IMR-90 (cell line): Measurements from ENCODE around the gene STK17B. TPM values are rescaled to one million over a fixed set of nuclear protein-coding genes. Genes with fewer than 3 reads are reported as not detected.

Experiments used
- ATAC-seq: fragments of 200-7000 bp; cut with Tn5 transposase; 2 replicates; pipeline ENCODE4 v1.9.1; 2020; ENCODE audit warnings: low read depth, mild to moderate bottlenecking, moderate library complexity
- Bru-seq: library from RNA; stranded (reverse); fragments of 400-500 nt; gene quantifications from one replicate; lab custom pipeline; 2021; lab: Mats Ljungman, UMichigan
- BruChase-seq, 2 experiments: library from RNA; stranded (reverse); fragments of 400-500 nt; gene quantifications; one replicate each; lab custom pipeline; 2021; lab: Mats Ljungman, UMichigan
- BruUV-seq: library from RNA; stranded (reverse); fragments of 400-500 nt; replicated peaks from 2 replicates; lab custom pipeline; 2021; lab: Mats Ljungman, UMichigan
- CTCF ChIA-PET: fragments of 300-600 bp; formaldehyde crosslinking; extraction: SDS; loops from one replicate; lab custom pipeline; 2021; ENCODE audit warnings: antibody characterized with exemption; lab: Yijun Ruan, JAX
- POLR2A ChIA-PET: fragments of 300-600 bp; sonication (Branson Sonifier 250); formaldehyde crosslinking; loops from one replicate; lab custom pipeline; 2022; ENCODE audit warnings: antibody characterized with exemption; ENCODE audit not compliant: unreplicated experiment; lab: Charles Lee
- DNase-seq: peaks from one replicate; pipeline ENCODE4 v3.0.0; 2013
- H2AFZ ChIP-seq: replicated peaks from 2 replicates; pipeline ENCODE3; 2013; ENCODE audit warnings: low read length, mild to moderate bottlenecking; ENCODE audit not compliant: poor library complexity
- H2AK5ac ChIP-seq: 2 replicates; pipeline ENCODE4 v1.6.1; 2013; ENCODE audit warnings: low read depth, low read length, inconsistent platforms
- H2AK9ac ChIP-seq: replicated peaks from 2 replicates; pipeline ENCODE3; 2013; ENCODE audit warnings: mild to moderate bottlenecking, low read depth, low read length, moderate library complexity; ENCODE audit not compliant: poor library complexity
- H2BK120ac ChIP-seq: 2 replicates; pipeline ENCODE4 v1.6.1; 2013; ENCODE audit warnings: low read depth, low read length, inconsistent platforms
- H2BK15ac ChIP-seq: 3 replicates; pipeline ENCODE4 v1.6.1; 2013; ENCODE audit warnings: low read depth, low read length, inconsistent platforms
- H2BK20ac ChIP-seq: 2 replicates; pipeline ENCODE4 v1.6.1; 2013; ENCODE audit warnings: low read depth, mild to moderate bottlenecking, inconsistent platforms, low read length, moderate library complexity
- H2BK5ac ChIP-seq: 2 replicates; pipeline ENCODE4 v1.6.1; 2013; ENCODE audit warnings: mild to moderate bottlenecking, low read depth, low read length, inconsistent platforms; ENCODE audit not compliant: poor library complexity, severe bottlenecking
- H3K14ac ChIP-seq: replicated peaks from 2 replicates; pipeline ENCODE4 v1.6.1; 2013; ENCODE audit warnings: low read depth, low read length, inconsistent platforms
- H3K18ac ChIP-seq: 2 replicates; pipeline ENCODE4 v1.6.1; 2013; ENCODE audit warnings: low read depth, low read length, control low read depth
- H3K23ac ChIP-seq: 2 replicates; pipeline ENCODE4 v1.6.1; 2013; ENCODE audit warnings: low read depth, low read length, inconsistent platforms
- H3K27ac ChIP-seq: 2 replicates; pipeline ENCODE4 v1.5.1; 2013; ENCODE audit warnings: mild to moderate bottlenecking, control low read depth, low read length; ENCODE audit not compliant: insufficient read depth
- H3K27me3 ChIP-seq: 2 replicates; pipeline ENCODE4 v1.6.1; 2013; ENCODE audit warnings: low read length; ENCODE audit not compliant: control insufficient read depth, insufficient read depth
- H3K36me3 ChIP-seq: 2 replicates; pipeline ENCODE4 v1.6.1; 2013; ENCODE audit warnings: low read length, mixed read lengths; ENCODE audit not compliant: control insufficient read depth, insufficient read depth
- H3K4ac ChIP-seq: 2 replicates; pipeline ENCODE4 v1.6.1; 2013; ENCODE audit warnings: low read depth, low read length, inconsistent platforms
- H3K4me1 ChIP-seq: 2 replicates; pipeline ENCODE4 v1.6.1; 2013; ENCODE audit warnings: low read length, mixed read lengths; ENCODE audit not compliant: control insufficient read depth, insufficient read depth
- H3K4me2 ChIP-seq: 2 replicates; pipeline ENCODE4 v1.6.1; 2013; ENCODE audit warnings: low read depth, mild to moderate bottlenecking, control low read depth, low read length, moderate library complexity
- H3K4me3 ChIP-seq: 2 replicates; pipeline ENCODE4 v1.5.1; 2013; ENCODE audit warnings: low read depth, mild to moderate bottlenecking, control low read depth, low read length, moderate library complexity; ENCODE audit not compliant: insufficient read depth
- H3K56ac ChIP-seq: 2 replicates; pipeline ENCODE4 v1.6.1; 2013; ENCODE audit warnings: low read length, inconsistent platforms; ENCODE audit not compliant: insufficient read depth; ENCODE audit errors: extremely low read depth
- H3K79me1 ChIP-seq, 2 experiments: 2 replicates each; pipeline ENCODE4 v1.6.1; 2013; ENCODE audit warnings: low read length in 2 of 2, inconsistent platforms in 1 of 2, low read depth in 1 of 2
- H3K9ac ChIP-seq: 2 replicates; pipeline ENCODE4 v1.6.1; 2013; ENCODE audit warnings: low read depth, low read length, control low read depth
- H3K9me1 ChIP-seq: 2 replicates; pipeline ENCODE4 v1.6.1; 2013; ENCODE audit warnings: low read length, inconsistent platforms; ENCODE audit not compliant: insufficient read depth
- H3K9me3 ChIP-seq: 2 replicates; pipeline ENCODE4 v1.6.1; 2013; ENCODE audit warnings: low read length; ENCODE audit not compliant: control insufficient read depth, insufficient read depth
- H4K20me1 ChIP-seq: 2 replicates; pipeline ENCODE4 v1.6.1; 2013; ENCODE audit warnings: low read length, inconsistent platforms; ENCODE audit not compliant: insufficient read depth
- H4K5ac ChIP-seq: 2 replicates; pipeline ENCODE4 v1.6.1; 2013; ENCODE audit warnings: mild to moderate bottlenecking, low read depth, low read length, control low read depth
- H4K8ac ChIP-seq, 2 experiments: 2 replicates each; pipeline ENCODE4 v1.6.1; 2013; ENCODE audit warnings: low read depth in 2 of 2, low read length in 2 of 2, control low read depth in 1 of 2, inconsistent platforms in 1 of 2
- H4K91ac ChIP-seq: 2 replicates; pipeline ENCODE4 v1.6.1; 2013; ENCODE audit warnings: low read depth, low read length, inconsistent platforms; ENCODE audit not compliant: insufficient read depth
- BHLHE40 ChIP-seq: fragments of 150-350 bp; IDR thresholded peaks from 2 replicates; pipeline ENCODE4 v1.6.1; 2016; ENCODE audit warnings: mild to moderate bottlenecking, low read depth, low read length
- MAZ ChIP-seq: IDR thresholded peaks from 2 replicates; pipeline ENCODE4 v1.6.1; 2012; ENCODE audit warnings: low read depth, mild to moderate bottlenecking, low read length, improper control_type of control experiment, moderate library complexity, borderline replicate concordance
- MXI1 ChIP-seq: IDR thresholded peaks from 2 replicates; pipeline ENCODE4 v1.6.1; 2012; ENCODE audit warnings: low read depth, mild to moderate bottlenecking, low read length, moderate library complexity, borderline replicate concordance
- POLR2A ChIP-seq: IDR thresholded peaks from 2 replicates; pipeline ENCODE4 v1.6.1; 2012; ENCODE audit warnings: mild to moderate bottlenecking, low read depth, low read length
- RAD21 ChIP-seq: IDR thresholded peaks from 2 replicates; pipeline ENCODE4 v1.6.1; 2012; ENCODE audit warnings: low read length, improper control_type of control experiment
- RCOR1 ChIP-seq: IDR thresholded peaks from 2 replicates; pipeline ENCODE4 v1.6.1; 2012; ENCODE audit warnings: mild to moderate bottlenecking, low read length, improper control_type of control experiment; ENCODE audit not compliant: insufficient replicate concordance
- WGBS, 2 experiments: methylation state at CpG; one replicate each; pipeline versions ENCODE4 v1.1.5 to v1.1.7; 2013; ENCODE audit warnings: missing lambda C conversion rate in 2 of 2; ENCODE audit not compliant: insufficient read length in 1 of 2; ENCODE audit errors: extremely low coverage in 2 of 2; 5-methylcytosine and 5-hydroxymethylcytosine counted together
- dilution Hi-C: fragments of 300-500 bp; cut with HindIII; formaldehyde crosslinking; loops from one replicate; pipeline ENCODE4 v1.14.3; 2018; ENCODE audit warnings: low sequenced_read_pairs; ENCODE audit not compliant: unreplicated experiment
- in situ Hi-C: fragments of 300-500 bp; cut with MboI; formaldehyde crosslinking; loops from 3 replicates; pipeline ENCODE4 v1.14.3; 2019; ENCODE audit warnings: low sequenced_read_pairs, inconsistent platforms, mixed read lengths
- intact Hi-C: fragments of 100-400 bp; cut with micrococcal nuclease; formaldehyde crosslinking; loops from 2 replicates; pipeline ENCODE4 v1.10.0; 2022
- long read RNA-seq: library from polyadenylated mRNA; unstranded; transcript quantifications from one replicate; pipeline ENCODE4 v2.0.0, GENCODE V29; 2021; ENCODE audit not compliant: unreplicated experiment
- polyA plus RNA-seq, 3 experiments: library from polyadenylated mRNA; depleted of rRNA; stranded (reverse); fragments of >200 nt; gene quantifications; 2 replicates each; pipeline ENCODE4 v1.2.3, GENCODE V29; 2012; ENCODE audit warnings: low replicate concordance in 1 of 3
- total RNA-seq: library from RNA; depleted of rRNA; stranded (reverse); fragments of >200 nt; gene quantifications from 2 replicates; pipeline ENCODE4 v1.2.3, GENCODE V29; 2012; rRNA removed
- TF ChIP-seq, protein P1 (sequence below): conservative IDR thresholded peaks from 2 replicates; pipeline ENCODE4 v1.5.1; 2012; ENCODE audit warnings: mild to moderate bottlenecking, low read depth, low read length, improper control_type of control experiment
- TF ChIP-seq, protein P2 (sequence below): fragments of 150-350 bp; IDR thresholded peaks from 2 replicates; pipeline ENCODE4 v1.6.1; 2017; ENCODE audit warnings: mild to moderate bottlenecking, antibody characterized with exemption, low read length, low read depth

STK17B gene
- 48.9 and 50.3 TPM in 2 replicates for total RNA-seq
- polyA plus RNA-seq (2012; rRNA removed) = 5.7 and 7.5 TPM in 2 replicates
- polyA plus RNA-seq (2012; cell fraction: cytosol; rRNA removed) = 1.3 and 1.5 TPM in 2 replicates
- polyA plus RNA-seq (2012; cell fraction: nucleus; rRNA removed; ENCODE audit: low replicate concordance) = 1.6 and 9.7 TPM in 2 replicates
- percentile 96 among the genes with signal in this experiment for Bru-seq, nascent RNA
- BruChase-seq, experiment 1, labeled RNA remaining after a 6-hour chase = percentile 78 among the genes with signal in this experiment
- BruChase-seq, experiment 2, labeled RNA remaining after a 2-hour chase = percentile 95 among the genes with signal in this experiment
- long read RNA-seq, full-length matches to known transcripts = 7 of 20 reads
- long read RNA-seq, partial matches to known transcripts = 4 of 20 reads
- long read RNA-seq, other reads (novel, unspliced or antisense) = 9 of 20 reads

DNA sequence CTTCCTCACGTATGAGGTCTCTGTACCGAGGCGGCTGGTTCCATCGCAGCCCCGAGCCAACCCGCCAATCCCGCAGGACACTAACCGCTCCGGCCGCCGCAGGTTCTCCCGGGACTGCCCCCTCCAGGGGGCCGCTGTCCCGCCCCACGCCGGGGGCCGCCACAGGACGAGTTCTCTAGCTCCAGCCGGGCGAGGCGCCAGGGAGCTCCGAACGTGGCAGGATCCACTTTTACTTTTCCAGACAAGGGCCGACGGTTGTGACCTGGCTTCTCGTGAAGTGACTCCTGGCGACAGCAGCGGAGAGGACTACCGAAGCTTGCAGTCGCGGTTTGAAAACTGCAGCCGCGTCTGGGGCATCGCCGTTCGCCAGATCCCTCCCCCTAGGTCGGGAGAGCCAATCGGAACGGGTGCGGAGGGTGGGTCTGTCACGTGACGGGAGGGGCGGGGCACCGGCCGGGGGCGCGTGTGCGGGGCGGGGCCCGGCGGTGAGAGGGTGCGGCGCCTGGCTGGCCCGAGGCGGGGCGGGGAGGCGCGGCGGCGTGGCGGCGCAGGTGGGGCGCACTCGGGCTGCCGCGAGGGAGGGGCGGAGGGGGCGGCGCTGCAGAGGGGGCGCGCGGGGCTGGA lies at the start of gene STK17B:
Gene STK17B, minus strand, starts transcription at position 331 of the 624 bp plus-strand sequence. CDS start 8,195 bp downstream, outside the sequence.
- peak within 1 kb of the TSS; percentile 11; the same call in 1 of the 2 replicates for H2AK5ac ChIP-seq
- BruUV-seq = no TSS peak
- peak; percentile 91 for ATAC-seq
- peak within 1 kb of the TSS; percentile 90 for H2BK5ac ChIP-seq
- H3K4me1 ChIP-seq = peaks cover 2% of the 10 kb centered on the region
- in situ Hi-C loops = loop anchor here (10.0 to 25.0 kb wide), 2 partner anchors 91 to 163 kb away; no protein-coding TSS in a partner anchor
- peak within 1 kb of the TSS; percentile 95 for H2AK9ac ChIP-seq
- peak within 1 kb of the TSS; percentile 66 for H2BK120ac ChIP-seq
- H4K5ac ChIP-seq = peak within 1 kb of the TSS; percentile 4; the same call in 1 of the 2 replicates
- H4K20me1 ChIP-seq = peaks cover 21% of the 10 kb centered on the region
- no peaks in the 10 kb centered on the region for H3K27me3 ChIP-seq
- DNase-seq = peak; percentile 91
- peak within 1 kb of the TSS; percentile 99 for H3K4me2 ChIP-seq
- peak within 1 kb of the TSS; percentile 81 for H3K23ac ChIP-seq
- H4K91ac ChIP-seq = peak within 1 kb of the TSS; percentile 43
- CTCF ChIA-PET = interaction anchor here (0.7 to 1.6 kb wide), 2 partner anchors 93 to 166 kb away, joined by 5 read pairs; no protein-coding TSS in a partner anchor
- peak within 1 kb of the TSS; percentile 67 for H3K27ac ChIP-seq
- WGBS, 2 experiments = 0% methylated on average over 17 of the region's 72 CpGs; no CpG with 5 or more reads in 1 of the 2 experiments
- peaks cover 0 to 3% of the 10 kb centered on the region in 2 experiments; a peak in 2 of 4 replicates for H3K79me1 ChIP-seq
- intact Hi-C loops = loop anchor here (2.0 to 5.0 kb wide), 2 partner anchors 61 to 97 kb away; no protein-coding TSS in a partner anchor
- 0 out of 2 replicates have a peak, but pooled peaks cover 3% of the 10 kb centered on the region for H3K9me1 ChIP-seq
- H3K4ac ChIP-seq = peak within 1 kb of the TSS; percentile 78
- H3K9ac ChIP-seq = peak within 1 kb of the TSS; percentile 73
- TF ChIP-seq, protein P1, sequence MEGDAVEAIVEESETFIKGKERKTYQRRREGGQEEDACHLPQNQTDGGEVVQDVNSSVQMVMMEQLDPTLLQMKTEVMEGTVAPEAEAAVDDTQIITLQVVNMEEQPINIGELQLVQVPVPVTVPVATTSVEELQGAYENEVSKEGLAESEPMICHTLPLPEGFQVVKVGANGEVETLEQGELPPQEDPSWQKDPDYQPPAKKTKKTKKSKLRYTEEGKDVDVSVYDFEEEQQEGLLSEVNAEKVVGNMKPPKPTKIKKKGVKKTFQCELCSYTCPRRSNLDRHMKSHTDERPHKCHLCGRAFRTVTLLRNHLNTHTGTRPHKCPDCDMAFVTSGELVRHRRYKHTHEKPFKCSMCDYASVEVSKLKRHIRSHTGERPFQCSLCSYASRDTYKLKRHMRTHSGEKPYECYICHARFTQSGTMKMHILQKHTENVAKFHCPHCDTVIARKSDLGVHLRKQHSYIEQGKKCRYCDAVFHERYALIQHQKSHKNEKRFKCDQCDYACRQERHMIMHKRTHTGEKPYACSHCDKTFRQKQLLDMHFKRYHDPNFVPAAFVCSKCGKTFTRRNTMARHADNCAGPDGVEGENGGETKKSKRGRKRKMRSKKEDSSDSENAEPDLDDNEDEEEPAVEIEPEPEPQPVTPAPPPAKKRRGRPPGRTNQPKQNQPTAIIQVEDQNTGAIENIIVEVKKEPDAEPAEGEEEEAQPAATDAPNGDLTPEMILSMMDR = no peak
- TF ChIP-seq MAZ (peak; percentile 69; the same call in 1 of the 2 replicates), BHLHE40 (peak; percentile 48; the same call in 1 of the 2 replicates), POLR2A (peak; percentile 97), RCOR1 (no peak), RAD21 (peak; percentile 15; the same call in 1 of the 2 replicates), MXI1 (peak; percentile 33; the same call in 1 of the 2 replicates)
- TF ChIP-seq, protein P2, sequence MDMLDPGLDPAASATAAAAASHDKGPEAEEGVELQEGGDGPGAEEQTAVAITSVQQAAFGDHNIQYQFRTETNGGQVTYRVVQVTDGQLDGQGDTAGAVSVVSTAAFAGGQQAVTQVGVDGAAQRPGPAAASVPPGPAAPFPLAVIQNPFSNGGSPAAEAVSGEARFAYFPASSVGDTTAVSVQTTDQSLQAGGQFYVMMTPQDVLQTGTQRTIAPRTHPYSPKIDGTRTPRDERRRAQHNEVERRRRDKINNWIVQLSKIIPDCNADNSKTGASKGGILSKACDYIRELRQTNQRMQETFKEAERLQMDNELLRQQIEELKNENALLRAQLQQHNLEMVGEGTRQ = peak; percentile 96
- H3K9me3 ChIP-seq = no peaks in the 10 kb centered on the region
- H3K14ac ChIP-seq = peak within 1 kb of the TSS; percentile 62
- H3K18ac ChIP-seq = peak within 1 kb of the TSS; percentile 67
- peak within 1 kb of the TSS in 1 of 2 experiments; percentile 85; a peak in 3 of 4 replicates for H4K8ac ChIP-seq
- H2AFZ ChIP-seq = peak within 1 kb of the TSS; percentile 91
- dilution Hi-C loops = no loop called here
- 0 out of 2 replicates have a peak within 1 kb of the TSS, but pooled peaks have one; percentile 7 for H2BK20ac ChIP-seq
- H2BK15ac ChIP-seq = peak within 1 kb of the TSS; percentile 66; the same call in 1 of the 3 replicates
- H3K36me3 ChIP-seq = no peaks in the 10 kb centered on the region
- peak within 1 kb of the TSS; percentile 75 for H3K56ac ChIP-seq
- POLR2A ChIA-PET = interaction anchor here (0.6 to 1.8 kb wide), 2 partner anchors 61 to 104 kb away, joined by 3 to 5 read pairs; no protein-coding TSS in a partner anchor
- H3K4me3 ChIP-seq = peak within 1 kb of the TSS; percentile 67
